ENCODE data around the gene C19orf73.
"Not testable (repeated sequence)": the region's sequence is repeated elsewhere in the genome, so short reads cannot be mapped to it uniquely, and the experiment has no call there.

The C19orf73 gene

GRCh38 chr19:49085868-49086232, 33.1 kb downstream of the C19orf73 start:
- ATAC-seq (replicated peaks) (no peak), DNase-seq (no peak)
- H3K27me3 Mint-ChIP-seq: peaks cover 0 to 5% of the 10 kb centered on the region in 2 donors
- peaks cover 24 to 47% of the 10 kb centered on the region in 2 donors for H3K4me1 Mint-ChIP-seq
- H3K27ac Mint-ChIP-seq: peak overlapping the region; percentile 98
- peak overlapping the region; percentile 98 for H3K4me3 Mint-ChIP-seq
- peaks cover 29 to 31% of the 10 kb centered on the region in 2 donors for H3K36me3 Mint-ChIP-seq
- no peaks in the 10 kb centered on the region for H3K9me3 Mint-ChIP-seq

GRCh38 chr19:49085020-49085867, 33.7 kb downstream of the C19orf73 start, which contains the start of gene SNRNP70:
SNRNP70 (plus strand) TSS chr19:49085451; CDS start chr19:49086415, 964 bp downstream.
- peak; percentile 99 for DNase-seq
- Mint-ChIP-seq H3K36me3 (peaks cover 23 to 25% of the 10 kb centered on the region in 2 donors), H3K9me3 (no peaks in the 10 kb centered on the region), H3K4me1 (peaks cover 19 to 41% of the 10 kb centered on the region in 2 donors), H3K4me3 (peak within 1 kb of the TSS; percentile 98), H3K27me3 (peaks cover 0 to 11% of the 10 kb centered on the region in 2 donors), H3K27ac (peak within 1 kb of the TSS; percentile 98)
- ATAC-seq (replicated peaks): peak; percentile 96 to 98

GRCh38 chr19:49084206-49085019, 34.5 kb downstream of the C19orf73 start:
- ATAC-seq (replicated peaks): no peak
- Mint-ChIP-seq H3K27me3 (peaks cover 0 to 11% of the 10 kb centered on the region in 2 donors), H3K27ac (peak overlapping the region; percentile 98), H3K4me3 (peak overlapping the region; percentile 98), H3K9me3 (no peaks in the 10 kb centered on the region), H3K36me3 (peaks cover 20 to 21% of the 10 kb centered on the region in 2 donors), H3K4me1 (peaks cover 19 to 39% of the 10 kb centered on the region in 2 donors)
- no peak for DNase-seq

- DNase-seq (no peak), ATAC-seq (replicated peaks) (no peak)
- H3K27ac Mint-ChIP-seq: no peak overlapping the region
- no peak overlapping the region for H3K4me3 Mint-ChIP-seq
- H3K27me3 Mint-ChIP-seq: peaks cover 2 to 15% of the 10 kb centered on the region in 2 donors
- peaks cover 9 to 10% of the 10 kb centered on the region in 2 donors for H3K36me3 Mint-ChIP-seq
- no peaks in the 10 kb centered on the region for H3K9me3 Mint-ChIP-seq
- peaks cover 8 to 12% of the 10 kb centered on the region in 2 donors for H3K4me1 Mint-ChIP-seq
These were observed 37.7 kb downstream of the C19orf73 start for GRCh38 chr19:49081273-49081672.

- Mint-ChIP-seq H3K9me3 (no peaks in the 10 kb centered on the region), H3K27ac (no peak overlapping the region), H3K4me3 (no peak overlapping the region), H3K4me1 (peaks cover 6 to 8% of the 10 kb centered on the region in 2 donors), H3K27me3 (peaks cover 11 to 24% of the 10 kb centered on the region in 2 donors), H3K36me3 (peaks cover 2 to 4% of the 10 kb centered on the region in 2 donors)
- no peak for ATAC-seq (replicated peaks)
- DNase-seq: no peak
These were observed 38.6 kb downstream of the C19orf73 start for GRCh38 chr19:49080392-49080791.

GRCh38 chr19:49074869-49075268, 44.1 kb downstream of the C19orf73 start:
- peaks cover 41 to 62% of the 10 kb centered on the region in 2 donors for H3K27me3 Mint-ChIP-seq
- ATAC-seq (replicated peaks); DNase-seq; H3K4me3 Mint-ChIP-seq; H3K27ac Mint-ChIP-seq; H3K9me3 Mint-ChIP-seq: not testable (repeated sequence)
- peaks cover 9 to 16% of the 10 kb centered on the region in 2 donors for H3K4me1 Mint-ChIP-seq
- peaks cover 4 to 15% of the 10 kb centered on the region in 2 donors for H3K36me3 Mint-ChIP-seq

GRCh38 chr19:49073514-49074378, 45.2 kb downstream of the C19orf73 start:
- Mint-ChIP-seq H3K9me3 (peaks cover 8 to 10% of the 10 kb centered on the region in 2 donors), H3K27ac (peak overlapping the region; percentile 68), H3K4me3 (peak overlapping the region; percentile 70 to 72), H3K36me3 (peaks cover 4 to 15% of the 10 kb centered on the region in 2 donors), H3K4me1 (peaks cover 9 to 16% of the 10 kb centered on the region in 2 donors), H3K27me3 (peaks cover 52 to 74% of the 10 kb centered on the region in 2 donors)
- ATAC-seq (replicated peaks): no peak
- no peak for DNase-seq

GRCh38 chr19:49071860-49072547, 46.9 kb downstream of the C19orf73 start:
- Mint-ChIP-seq H3K36me3 (peaks cover 4 to 15% of the 10 kb centered on the region in 2 donors), H3K27me3 (peaks cover 61 to 84% of the 10 kb centered on the region in 2 donors), H3K4me1 (peaks cover 9 to 16% of the 10 kb centered on the region in 2 donors), H3K4me3 (peak overlapping the region in 1 of 2 donors; percentile 31), H3K9me3 (peaks cover 8 to 10% of the 10 kb centered on the region in 2 donors), H3K27ac (no peak overlapping the region)
- DNase-seq: no peak
- ATAC-seq (replicated peaks): no peak

- ATAC-seq (replicated peaks) (no peak), DNase-seq (no peak)
- H3K4me1 Mint-ChIP-seq: peaks cover 12 to 19% of the 10 kb centered on the region in 2 donors
- peaks cover 65 to 88% of the 10 kb centered on the region in 2 donors for H3K27me3 Mint-ChIP-seq
- H3K9me3 Mint-ChIP-seq: peaks cover 8 to 10% of the 10 kb centered on the region in 2 donors
- no peak overlapping the region for H3K4me3 Mint-ChIP-seq
- H3K27ac Mint-ChIP-seq: no peak overlapping the region
- H3K36me3 Mint-ChIP-seq: peaks cover 4 to 15% of the 10 kb centered on the region in 2 donors
These were observed 48.5 kb downstream of the C19orf73 start for GRCh38 chr19:49070416-49070815.

GRCh38 chr19:49069026-49069425, 49.9 kb downstream of the C19orf73 start:
- H3K27ac Mint-ChIP-seq: no peak overlapping the region
- DNase-seq: no peak
- no peak for ATAC-seq (replicated peaks)
- no peak overlapping the region for H3K4me3 Mint-ChIP-seq
- peaks cover 64 to 84% of the 10 kb centered on the region in 2 donors for H3K27me3 Mint-ChIP-seq
- peaks cover 8 to 10% of the 10 kb centered on the region in 2 donors for H3K9me3 Mint-ChIP-seq
- H3K4me1 Mint-ChIP-seq: peaks cover 11 to 20% of the 10 kb centered on the region in 2 donors
- H3K36me3 Mint-ChIP-seq: peaks cover 4 to 15% of the 10 kb centered on the region in 2 donors

Data from stimulated activated naive B cell treated with anti-CD40 and anti-IgM and Interleukin-4, amounts not matched to agents 10 μg/mL and 1 μg/mL and 100 μg/mL, for 72 hours (primary cell).